Natural killer cell (primary cell): ENCODE results near the gene CALD1. TPM values are rescaled to one million over a fixed set of nuclear protein-coding genes. Genes with fewer than 3 reads are reported as not detected.

Experiments
- ATAC-seq, 3 donors: fragments of 150-1000 bp in 2 of 3; fragments of 200-7000 bp in 1 of 3; cut with Tn5 transposase; 1 replicate in 1 of 3; 2 replicates in 2 of 3; pipeline ENCODE4 v1.10.0; 2021; ENCODE audit warnings: mild to moderate bottlenecking in 2 of 3, moderate library complexity in 2 of 3
- DNase-seq, 2 donors: peaks; one replicate each; pipeline versions ENCODE4 v3.0.0 to v3.0.0-alpha.2; 2013 to 2021; ENCODE audit warnings: mixed read lengths in 1 of 2
- H3K27ac ChIP-seq: one replicate; pipeline ENCODE4 v1.5.1; 2013; ENCODE audit warnings: mild to moderate bottlenecking, low read length
- H3K27me3 ChIP-seq: one replicate; pipeline ENCODE4 v1.6.1; 2013; ENCODE audit warnings: low read length; ENCODE audit not compliant: control insufficient read depth, insufficient read depth
- H3K36me3 ChIP-seq: one replicate; pipeline ENCODE4 v1.6.1; 2013; ENCODE audit warnings: low read length; ENCODE audit not compliant: control insufficient read depth, insufficient read depth
- H3K4me1 ChIP-seq: one replicate; pipeline ENCODE4 v1.6.1; 2013; ENCODE audit warnings: low read length; ENCODE audit not compliant: control insufficient read depth, insufficient read depth
- H3K4me3 ChIP-seq: one replicate; pipeline ENCODE4 v1.5.1; 2013; ENCODE audit warnings: low read length
- H3K9me3 ChIP-seq: one replicate; pipeline ENCODE4 v1.6.1; 2013; ENCODE audit warnings: low read length; ENCODE audit not compliant: control insufficient read depth, insufficient read depth
- H3K27ac Mint-ChIP-seq, 2 donors: one replicate each; pipeline ENCODE4 v1.8.0; 2022; ENCODE audit warnings: mild to moderate bottlenecking in 2 of 2, mixed read lengths in 2 of 2, moderate library complexity in 1 of 2
- H3K27me3 Mint-ChIP-seq, 2 donors: one replicate each; pipeline ENCODE4 v1.8.0; 2022; ENCODE audit warnings: low read depth in 2 of 2, mixed read lengths in 2 of 2
- H3K36me3 Mint-ChIP-seq: one replicate; pipeline ENCODE4 v1.8.0; 2022; ENCODE audit warnings: mixed read lengths
- H3K4me1 Mint-ChIP-seq, 2 donors: one replicate each; pipeline ENCODE4 v1.8.0; 2022; ENCODE audit warnings: mixed read lengths in 2 of 2
- H3K4me3 Mint-ChIP-seq: one replicate; pipeline ENCODE4 v1.8.0; 2022; ENCODE audit warnings: mild to moderate bottlenecking, moderate library complexity, mixed read lengths
- H3K9me3 Mint-ChIP-seq, 2 donors: one replicate each; pipeline ENCODE4 v1.8.0; 2022; ENCODE audit warnings: mixed read lengths in 2 of 2
- WGBS: methylation state at CpG from one replicate; pipeline ENCODE4 v1.1.7; 2013; ENCODE audit warnings: missing lambda C conversion rate; ENCODE audit not compliant: insufficient coverage; 5-methylcytosine and 5-hydroxymethylcytosine counted together
- intact Hi-C: fragments of 100-400 bp; cut with micrococcal nuclease; formaldehyde crosslinking; loops from one replicate; pipeline ENCODE4 v1.14.2; 2022
- total RNA-seq, 4 donors: library from RNA; stranded (reverse); fragments of 120-200 nt in 1 of 4; gene quantifications; one replicate each; pipeline versions ENCODE4 v1.2.3 to v1.2.4, GENCODE V29; 2013 to 2022
- TF ChIP-seq, protein P1 (sequence below): fragments of 200-600 bp; IDR thresholded peaks from one replicate; pipeline ENCODE4 v1.8.0; 2022; ENCODE audit warnings: antibody characterized with exemption

The CALD1 gene
- total RNA-seq, 3 donors from 2014 or later (not counting 1 experiment from before 2014, with no cell fraction given), result 0.14 to 2.5 (median 1.0) TPM

DNA sequence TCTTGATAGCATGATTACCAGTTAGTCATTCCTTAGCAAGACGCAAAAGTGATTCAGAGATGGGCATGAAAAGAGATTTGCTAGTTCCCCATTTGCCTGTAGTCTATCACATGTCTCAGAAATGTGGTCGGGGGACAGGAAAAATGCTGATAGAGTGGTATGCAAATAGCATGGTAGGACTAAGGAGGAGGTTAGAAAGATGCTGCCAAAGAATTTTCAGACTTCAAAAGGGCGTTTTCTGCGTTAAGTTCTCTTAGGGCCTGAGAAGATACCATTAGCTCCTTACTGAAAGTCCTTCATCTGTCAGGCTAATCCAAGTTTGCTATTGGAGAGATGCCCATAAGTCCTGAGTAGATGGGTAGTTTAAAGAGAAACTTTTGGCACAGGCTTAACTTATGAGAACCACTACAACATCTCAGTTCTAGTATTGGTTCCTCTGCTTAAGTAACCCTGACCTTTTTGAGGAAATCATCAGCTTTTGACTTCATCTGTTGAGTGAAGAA, 2.7 kb downstream of the CALD1 start:
- Mint-ChIP-seq H3K27ac (no peak overlapping the region), H3K4me3 (no peak overlapping the region), H3K4me1 (no peaks in the 10 kb centered on the region), H3K9me3 (no peaks in the 10 kb centered on the region), H3K36me3 (no peaks in the 10 kb centered on the region), H3K27me3 (peaks cover 3 to 26% of the 10 kb centered on the region in 2 donors)
- ATAC-seq, result no peak
- Histone ChIP-seq H3K9me3 (no peaks in the 10 kb centered on the region), H3K4me1 (peaks cover 3% of the 10 kb centered on the region), H3K27ac (no peak overlapping the region), H3K27me3 (no peaks in the 10 kb centered on the region), H3K36me3 (no peaks in the 10 kb centered on the region), H3K4me3 (no peak overlapping the region)
- TF ChIP-seq, protein P1, sequence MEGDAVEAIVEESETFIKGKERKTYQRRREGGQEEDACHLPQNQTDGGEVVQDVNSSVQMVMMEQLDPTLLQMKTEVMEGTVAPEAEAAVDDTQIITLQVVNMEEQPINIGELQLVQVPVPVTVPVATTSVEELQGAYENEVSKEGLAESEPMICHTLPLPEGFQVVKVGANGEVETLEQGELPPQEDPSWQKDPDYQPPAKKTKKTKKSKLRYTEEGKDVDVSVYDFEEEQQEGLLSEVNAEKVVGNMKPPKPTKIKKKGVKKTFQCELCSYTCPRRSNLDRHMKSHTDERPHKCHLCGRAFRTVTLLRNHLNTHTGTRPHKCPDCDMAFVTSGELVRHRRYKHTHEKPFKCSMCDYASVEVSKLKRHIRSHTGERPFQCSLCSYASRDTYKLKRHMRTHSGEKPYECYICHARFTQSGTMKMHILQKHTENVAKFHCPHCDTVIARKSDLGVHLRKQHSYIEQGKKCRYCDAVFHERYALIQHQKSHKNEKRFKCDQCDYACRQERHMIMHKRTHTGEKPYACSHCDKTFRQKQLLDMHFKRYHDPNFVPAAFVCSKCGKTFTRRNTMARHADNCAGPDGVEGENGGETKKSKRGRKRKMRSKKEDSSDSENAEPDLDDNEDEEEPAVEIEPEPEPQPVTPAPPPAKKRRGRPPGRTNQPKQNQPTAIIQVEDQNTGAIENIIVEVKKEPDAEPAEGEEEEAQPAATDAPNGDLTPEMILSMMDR, result no peak
- 57% methylated on average over 4 of the region's 4 CpGs for WGBS
- DNase-seq, result no peak
- intact Hi-C loops, result no loop called here

- H3K27ac ChIP-seq, result no peak overlapping the region
- H3K27me3 ChIP-seq, result no peaks in the 10 kb centered on the region
- Mint-ChIP-seq H3K36me3 (no peaks in the 10 kb centered on the region), H3K27ac (no peak overlapping the region), H3K4me3 (no peak overlapping the region), H3K4me1 (no peaks in the 10 kb centered on the region), H3K9me3 (no peaks in the 10 kb centered on the region), H3K27me3 (peaks cover 3 to 22% of the 10 kb centered on the region in 2 donors)
- DNase-seq, result no peak
- no peaks in the 10 kb centered on the region for H3K9me3 ChIP-seq
- intact Hi-C loops, result no loop called here
- no peak for ATAC-seq
- no peaks in the 10 kb centered on the region for H3K36me3 ChIP-seq
- H3K4me1 ChIP-seq, result peaks cover 3% of the 10 kb centered on the region
- H3K4me3 ChIP-seq, result no peak overlapping the region
- TF ChIP-seq, protein P1, result no peak
- WGBS, result 80% methylated on average over 7 of the region's 7 CpGs
Observed at GRCh38 chr7:134783294-134784069, 4.0 kb downstream of the CALD1 start.

GRCh38 chr7:134784251-134785049, 5.0 kb downstream of the CALD1 start:
- ATAC-seq, result no peak
- Mint-ChIP-seq H3K27me3 (peaks cover 3 to 17% of the 10 kb centered on the region in 2 donors), H3K4me3 (no peak overlapping the region), H3K9me3 (no peaks in the 10 kb centered on the region), H3K27ac (no peak overlapping the region), H3K4me1 (no peaks in the 10 kb centered on the region), H3K36me3 (no peaks in the 10 kb centered on the region)
- TF ChIP-seq, protein P1, result no peak
- no peak overlapping the region for H3K4me3 ChIP-seq
- peaks cover 3% of the 10 kb centered on the region for H3K4me1 ChIP-seq
- H3K9me3 ChIP-seq, result no peaks in the 10 kb centered on the region
- DNase-seq, result no peak
- H3K27me3 ChIP-seq, result no peaks in the 10 kb centered on the region
- H3K27ac ChIP-seq, result no peak overlapping the region
- H3K36me3 ChIP-seq, result no peaks in the 10 kb centered on the region
- WGBS, result 82% methylated on average over 7 of the region's 9 CpGs
- intact Hi-C loops, result no loop called here
